Stimulated activated CD8-positive, alpha-beta memory T cell treated with anti-CD3 and anti-CD28 coated beads, Interleukin-15, amount 100 ng/mL, for 48 hours (primary cell): ENCODE measurements around the gene SLC12A7.

Source experiments
- DNase-seq, 2 donors: peaks; one replicate each; pipeline ENCODE4 v3.0.0-alpha.2; 2020; ENCODE audit warnings: low read depth in 2 of 2

The SLC12A7 gene

DNA sequence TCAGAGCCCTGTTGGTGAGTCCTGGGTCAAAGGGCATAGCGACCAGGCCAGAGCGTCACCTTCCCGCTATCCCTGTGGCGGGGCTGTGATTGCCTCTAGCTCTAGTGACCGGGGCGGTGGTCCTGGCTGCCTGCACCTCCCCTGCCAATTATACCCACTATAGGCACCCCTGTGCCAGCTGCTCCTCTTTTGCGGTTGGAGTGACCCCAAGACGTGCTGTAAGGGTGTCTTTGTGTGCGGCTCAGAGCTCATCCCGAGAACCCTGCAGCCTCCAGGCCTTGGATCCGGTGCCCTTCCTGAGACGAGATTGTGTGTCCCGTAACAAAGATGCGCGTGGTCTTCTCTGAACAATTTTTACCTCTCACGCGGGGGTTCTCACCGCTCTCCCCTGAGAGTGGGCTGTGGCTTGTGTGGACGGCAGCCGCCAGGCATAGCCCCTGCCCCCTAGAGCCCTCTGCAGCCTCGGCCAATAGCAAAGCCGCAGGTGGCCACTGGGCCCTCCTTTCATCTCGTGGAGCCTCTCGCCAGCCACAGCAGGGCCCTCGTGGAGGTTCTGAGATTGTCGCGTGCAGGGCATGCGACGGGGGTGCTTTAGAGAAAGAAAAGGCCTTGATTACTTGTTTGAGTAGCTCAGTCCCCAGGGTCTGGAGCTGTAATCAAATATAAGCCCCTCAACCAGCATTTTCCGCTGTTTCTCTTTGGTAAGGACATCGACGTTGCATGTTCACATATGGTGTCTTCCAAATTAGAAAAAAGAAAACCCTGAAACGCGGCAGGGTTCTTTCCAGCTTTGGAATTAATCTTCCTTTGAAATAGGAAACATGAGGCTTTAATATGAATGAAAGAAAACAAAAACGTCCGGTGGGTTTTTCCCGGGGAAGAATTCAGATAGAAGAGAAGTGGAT, 92.6 kb downstream of the SLC12A7 start:
- DNase-seq, result no peak

DNA sequence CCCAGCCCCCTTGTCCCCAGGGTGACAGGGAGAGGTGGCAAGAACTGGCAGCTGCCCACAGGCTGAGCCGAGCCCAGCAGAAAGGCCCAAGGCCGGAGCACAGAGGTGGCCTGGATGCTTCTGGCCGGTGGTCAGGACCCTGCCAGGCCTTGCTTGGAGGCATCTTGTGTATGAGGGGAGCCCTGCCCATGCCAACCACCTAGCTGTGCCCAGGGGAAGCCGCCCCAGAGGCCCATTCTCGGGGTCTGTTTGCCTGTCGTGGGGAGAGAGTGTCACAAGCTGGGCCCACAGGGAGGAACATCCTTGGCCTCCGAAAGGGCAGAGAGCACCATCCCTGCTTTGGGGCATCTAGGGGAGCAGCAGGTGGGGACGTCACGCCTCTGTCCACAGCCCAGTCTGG, 93.3 kb downstream of the SLC12A7 start:
- no peak for DNase-seq

DNA sequence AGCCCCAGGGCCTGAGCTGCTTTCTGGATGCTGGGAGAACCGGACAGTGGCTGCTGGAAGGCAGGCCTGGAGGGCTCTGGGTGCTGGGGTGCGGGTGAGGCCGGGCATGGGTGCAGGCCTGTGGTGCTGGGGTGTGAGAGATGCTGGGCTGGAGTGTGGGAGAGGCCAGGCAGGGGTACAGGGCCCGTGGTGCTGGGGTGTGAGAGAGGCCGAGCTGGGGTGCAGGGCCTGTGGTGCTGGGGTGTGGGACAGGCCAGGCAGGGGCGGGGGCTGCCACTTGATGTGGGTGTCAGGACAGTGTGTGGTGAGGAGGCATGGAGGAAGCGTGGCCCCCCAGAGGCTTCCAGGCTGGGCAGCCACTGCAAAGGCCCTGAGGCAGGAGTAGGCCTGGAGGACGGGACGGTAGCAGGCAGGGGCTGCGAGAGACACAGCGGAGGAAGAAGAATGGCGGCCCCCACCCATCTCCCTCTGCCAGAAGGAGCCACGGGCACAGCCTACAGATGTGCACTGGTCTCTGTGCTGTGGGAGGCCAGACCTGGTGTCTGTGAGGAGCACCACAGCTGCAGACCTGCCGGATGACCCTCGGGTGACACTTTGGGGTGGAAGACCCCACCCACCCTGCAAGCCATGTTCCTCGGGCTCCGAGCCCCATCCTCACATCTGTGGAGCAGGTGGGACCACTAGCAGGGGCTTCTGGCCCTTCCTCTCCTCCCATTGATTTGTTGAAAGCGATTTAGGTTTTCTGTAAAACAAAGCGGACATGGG, 94.0 kb downstream of the SLC12A7 start:
- DNase-seq, result no peak

GRCh38 chr5:1017056-1017455, 94.8 kb downstream of the SLC12A7 start:
- DNase-seq, result no peak

- DNase-seq, result no peak
Observed at GRCh38 chr5:1016476-1016875, 95.4 kb downstream of the SLC12A7 start.

GRCh38 chr5:1016036-1016435, 95.8 kb downstream of the SLC12A7 start:
- no peak for DNase-seq

GRCh38 chr5:1015507-1015906, 96.4 kb downstream of the SLC12A7 start:
- DNase-seq, result no peak

DNA sequence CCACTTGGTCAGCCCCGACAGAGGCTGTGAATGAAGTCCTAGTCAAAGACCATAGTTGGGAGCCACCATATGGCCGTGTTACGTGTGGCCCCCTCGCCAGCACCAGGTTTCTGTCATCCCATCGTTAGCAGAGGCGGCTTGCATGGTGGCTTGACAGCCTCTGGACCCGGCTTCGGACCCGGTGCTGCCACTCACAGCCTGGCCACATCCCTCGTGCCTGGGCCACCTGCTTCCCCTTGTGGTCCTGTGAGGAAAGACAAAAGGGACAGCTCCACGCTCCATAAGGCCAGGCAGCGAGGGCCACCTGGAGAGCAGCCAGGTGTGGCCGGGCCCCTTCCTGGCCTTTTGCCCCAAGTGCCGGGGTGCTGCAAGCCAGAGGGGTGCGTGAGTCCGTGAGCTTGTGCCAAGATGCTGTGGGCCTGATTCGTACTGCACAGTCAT, 97.1 kb downstream of the SLC12A7 start:
- DNase-seq, result no peak

DNA sequence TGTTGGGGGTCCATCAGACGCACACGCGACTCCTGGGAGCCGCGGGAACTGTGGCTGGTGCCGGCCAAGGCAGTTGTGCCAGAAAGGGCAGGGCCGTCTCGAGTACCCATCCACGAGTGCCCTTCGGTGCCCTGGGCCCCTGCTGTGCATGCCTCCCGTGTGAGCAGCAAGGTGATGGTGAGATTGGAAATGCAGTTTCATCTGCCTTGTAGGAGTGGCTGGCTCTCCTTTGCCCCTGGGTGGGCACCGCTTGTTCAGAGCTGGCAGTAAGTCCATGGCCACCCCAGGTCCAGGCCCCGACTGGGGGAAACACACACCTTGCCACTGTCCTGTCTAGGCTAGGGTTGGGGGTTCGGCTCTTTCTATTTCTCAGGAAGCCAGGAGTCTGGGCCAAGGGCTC, 97.5 kb downstream of the SLC12A7 start:
- no peak for DNase-seq

DNA sequence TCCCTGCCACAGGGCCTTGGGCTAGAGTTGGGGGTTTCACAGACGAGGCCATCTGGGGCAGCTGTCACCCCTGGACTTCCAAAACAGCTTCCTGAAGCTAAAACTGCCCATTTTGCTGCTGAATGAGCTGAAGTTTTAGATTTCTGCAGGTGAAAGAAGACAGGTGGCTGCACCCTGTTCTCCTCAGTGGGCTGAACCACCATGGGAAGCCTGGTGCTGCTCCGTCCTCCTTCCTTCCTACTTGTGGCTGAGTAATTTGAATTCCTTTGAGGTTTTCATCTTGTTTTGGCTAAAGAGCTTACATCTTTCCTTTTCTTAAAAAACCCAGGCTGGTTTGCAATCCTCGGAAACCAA, 97.9 kb downstream of the SLC12A7 start:
- DNase-seq, result no peak

- DNase-seq, result no peak
Observed at GRCh38 chr5:1013238-1013947, 98.5 kb downstream of the SLC12A7 start.

DNA sequence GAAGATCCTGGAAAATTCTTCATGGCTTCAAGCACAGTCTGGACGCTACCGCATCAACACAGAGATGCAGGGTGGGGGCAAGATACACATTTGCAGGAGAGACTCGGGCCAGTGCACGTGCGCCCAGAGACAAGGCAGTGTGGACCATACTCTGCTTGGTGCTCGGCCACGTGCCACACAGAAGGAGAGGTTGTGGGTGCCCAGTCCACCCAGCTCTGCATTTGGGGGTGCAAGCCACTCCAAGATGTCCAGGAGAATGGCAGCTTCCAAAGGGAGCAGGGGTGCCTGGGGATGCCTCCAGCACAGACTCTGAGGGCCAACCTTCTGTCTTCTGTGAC, 99.0 kb downstream of the SLC12A7 start:
- no peak for DNase-seq

DNA sequence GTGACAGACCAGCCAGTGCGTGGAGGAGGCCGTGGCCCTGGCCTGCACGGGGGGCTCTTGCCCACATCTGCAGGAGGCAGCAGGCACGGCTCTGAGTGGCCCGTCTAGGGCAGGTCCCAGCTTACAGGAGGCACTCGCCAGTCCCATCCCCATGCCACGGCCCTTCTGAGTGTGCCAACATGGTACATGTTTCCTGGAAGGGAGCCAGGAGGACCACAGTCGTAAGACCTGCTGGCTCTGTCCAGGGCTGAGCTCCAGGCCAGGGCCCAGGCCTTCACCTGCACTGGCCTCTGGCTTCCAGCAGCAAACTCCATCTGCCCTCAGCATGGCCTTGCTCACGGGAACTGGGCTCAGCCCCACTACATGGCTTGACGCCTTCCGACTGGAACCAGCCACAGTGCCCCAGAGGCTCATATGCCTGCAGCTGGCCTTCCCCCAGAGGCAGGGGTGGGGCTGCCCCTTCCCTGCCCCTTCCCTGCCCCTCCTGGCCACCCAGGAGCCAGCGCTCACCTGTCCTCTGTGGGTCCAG, 99.5 kb downstream of the SLC12A7 start:
- DNase-seq, result no peak

GRCh38 chr5:1011741-1012312, 100.0 kb downstream of the SLC12A7 start:
- DNase-seq, result no peak

DNA sequence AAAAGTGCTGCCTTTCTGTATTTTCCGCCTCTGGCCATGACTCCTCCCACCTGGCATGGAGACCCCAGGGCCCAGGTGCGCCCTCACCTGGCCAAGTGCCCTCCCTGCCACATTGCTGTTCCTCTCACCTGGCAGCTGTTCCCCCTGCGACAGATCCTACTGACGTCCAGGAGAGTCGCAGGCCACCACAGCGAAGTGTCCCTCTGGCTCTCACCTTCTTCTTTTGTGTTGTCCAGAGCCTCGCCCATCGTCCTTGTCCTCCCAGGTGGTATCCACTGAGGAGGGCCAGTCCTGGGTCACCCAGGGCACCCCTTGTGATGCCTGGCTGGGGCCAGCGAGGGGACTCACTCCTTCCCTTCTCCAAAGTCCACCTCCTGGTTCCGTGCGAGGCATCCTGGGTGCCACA, 100.6 kb downstream of the SLC12A7 start:
- peak; percentile 26 to 44 for DNase-seq

- no peak for DNase-seq
Observed at GRCh38 chr5:1010641-1011046, 101.2 kb downstream of the SLC12A7 start.

DNA sequence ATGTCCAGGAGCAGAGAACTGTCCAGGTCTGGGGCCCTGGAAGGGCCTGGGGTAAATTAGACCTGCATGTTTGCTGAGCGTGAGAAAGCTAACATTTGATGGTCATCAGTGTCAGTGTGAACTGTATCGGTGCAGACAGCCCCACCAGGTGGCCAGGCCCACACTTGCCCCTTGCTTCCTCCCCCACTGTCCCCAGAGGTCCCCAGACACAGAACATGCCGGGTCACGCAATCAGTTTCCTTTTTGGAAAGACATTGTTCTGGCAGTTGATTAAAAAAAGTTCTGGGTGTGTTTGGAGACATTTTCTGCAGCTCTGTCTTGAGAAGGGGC, 101.7 kb downstream of the SLC12A7 start:
- DNase-seq, result no peak

GRCh38 chr5:1009359-1010180, 102.3 kb downstream of the SLC12A7 start:
- DNase-seq, result no peak

GRCh38 chr5:1008451-1009358, 103.2 kb downstream of the SLC12A7 start, which contains the start of gene NKD2:
Gene NKD2, plus strand, starts transcription at chr5:1008802. Its CDS starts 256 bp downstream, at chr5:1009058.
- DNase-seq, result peak; percentile 30 to 32
